Omental fat pad (tissue), 4 donors: ENCODE measurements around the gene MSMP. TPM values are rescaled to one million over a fixed set of nuclear protein-coding genes. Genes with fewer than 3 reads are reported as not detected.

ENCODE experiments used
- ATAC-seq: fragments of 150-250 bp; one replicate; pipeline ENCODE4 v1.9.1; 2016; ENCODE audit warnings: mild to moderate bottlenecking, moderate library complexity; ENCODE audit not compliant: low FRiP score
- DNase-seq: peaks from one replicate; pipeline ENCODE4 v3.0.0-alpha.2; 2019; ENCODE audit warnings: low spot score
- CTCF ChIP-seq, 3 donors: fragments of 450-650 bp; IDR thresholded peaks; one replicate each; pipeline ENCODE4 v1.5.1; 2016 to 2017; ENCODE audit warnings: antibody characterized with exemption in 3 of 3, mild to moderate bottlenecking in 3 of 3, moderate library complexity in 2 of 3
- total RNA-seq, 4 donors: library from RNA; depleted of rRNA; stranded (reverse); fragments of >200 nt; gene quantifications; one replicate each; pipeline ENCODE4 v1.1.0, GENCODE V29; 2016

The MSMP gene
- total RNA-seq, 4 donors from 2014 or later, result not detected

GRCh38 chr9:35746583-35746982, 7.5 kb downstream of the MSMP start:
- ATAC-seq (no peak), DNase-seq (no peak)
- TF ChIP-seq CTCF (IDR thresholded peaks at IDR 0.05), result no peak

DNA sequence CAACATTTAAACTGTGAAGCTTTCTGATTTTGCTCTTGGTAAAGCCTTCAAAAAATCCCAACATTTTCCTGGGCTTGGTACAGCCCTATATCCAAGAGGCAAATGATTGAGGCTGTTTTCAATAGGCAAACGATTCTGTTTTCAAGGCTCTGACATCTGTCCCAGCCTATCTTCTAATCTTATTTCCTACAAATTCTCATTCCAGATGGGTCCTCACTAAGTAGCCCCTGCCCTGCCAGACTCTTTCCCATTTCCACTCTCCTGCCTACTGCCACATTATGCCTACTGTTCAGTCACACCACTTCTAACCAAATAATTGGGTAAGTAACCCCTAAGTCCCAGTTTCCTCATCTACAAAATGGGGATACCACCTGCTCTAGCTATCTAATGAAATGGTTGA, 8.5 kb downstream of the MSMP start:
- ATAC-seq (no peak), DNase-seq (no peak)
- TF ChIP-seq CTCF (IDR thresholded peaks at IDR 0.05), result no peak

GRCh38 chr9:35743880-35744518, 10.1 kb downstream of the MSMP start:
- no peak for TF ChIP-seq CTCF (IDR thresholded peaks at IDR 0.05)
- ATAC-seq (no peak), DNase-seq (no peak)

- TF ChIP-seq CTCF (IDR thresholded peaks at IDR 0.05), result no peak
- no peak for DNase-seq
- ATAC-seq, result no peak
Measured at GRCh38 chr9:35743452-35743851, 10.6 kb downstream of the MSMP start.

DNA sequence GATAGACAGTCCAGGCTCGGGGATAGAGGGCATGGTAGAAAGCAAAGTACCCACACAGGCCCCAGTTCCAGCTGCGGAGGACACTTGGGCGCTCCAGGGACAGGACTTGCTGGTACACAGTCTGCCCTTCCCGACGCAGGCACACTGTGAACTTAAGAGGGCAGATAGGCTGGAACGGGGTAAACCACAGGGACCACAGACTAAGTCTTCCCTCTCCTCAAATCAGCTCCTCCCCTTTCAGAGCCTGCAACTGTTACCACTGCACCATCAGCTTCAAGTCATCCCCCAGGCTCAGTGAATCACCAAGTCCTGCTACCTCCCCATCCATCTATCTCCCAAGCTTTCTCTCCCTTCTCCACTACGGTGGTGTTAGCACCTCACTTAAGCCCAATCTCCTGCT, 12.3 kb downstream of the MSMP start:
- DNase-seq, result no peak
- TF ChIP-seq CTCF (IDR thresholded peaks at IDR 0.05), result no peak
- no peak for ATAC-seq

DNA sequence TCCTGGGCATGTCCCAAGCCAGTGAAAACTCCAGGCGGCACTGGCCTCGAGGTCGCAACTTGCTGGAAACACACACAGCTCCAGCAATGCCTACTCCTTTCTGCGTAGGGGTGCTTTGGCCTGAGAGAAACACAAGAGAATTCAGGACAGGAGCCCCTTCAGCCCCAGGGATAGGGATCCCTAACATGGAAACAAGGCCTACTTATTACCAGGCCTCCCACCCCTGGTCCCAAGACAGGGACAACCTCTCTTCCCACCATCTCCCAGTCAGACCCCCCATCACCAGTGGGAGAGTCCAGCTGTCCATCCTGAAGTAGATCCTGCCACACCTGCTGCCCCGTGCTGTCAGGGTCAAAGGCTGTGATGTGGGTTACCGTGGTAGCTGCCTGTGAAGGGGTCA, 13.8 kb downstream of the MSMP start:
- no peak for DNase-seq
- ATAC-seq, result no peak
- no peak for TF ChIP-seq CTCF (IDR thresholded peaks at IDR 0.05)

DNA sequence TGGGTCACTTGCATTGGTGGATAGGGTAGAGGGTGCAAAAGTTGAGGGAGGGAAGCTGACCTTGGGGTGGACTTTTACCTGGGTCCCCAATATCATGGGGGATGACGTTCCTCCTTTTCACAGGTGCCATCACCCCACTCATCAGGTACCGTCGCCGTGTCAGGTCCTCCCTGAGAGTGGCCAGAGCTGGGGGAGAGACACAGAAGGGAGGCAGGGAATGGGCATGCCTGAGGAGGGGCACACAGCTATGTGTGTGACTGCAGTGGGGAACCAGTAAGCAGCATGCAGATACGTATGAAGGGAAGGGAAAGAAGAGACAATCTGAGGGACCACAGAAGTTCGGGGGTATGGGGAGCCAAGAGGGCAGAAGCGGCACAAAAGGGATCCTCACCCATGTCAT, 15.2 kb downstream of the MSMP start:
- DNase-seq (no peak), ATAC-seq (no peak)
- no peak for TF ChIP-seq CTCF (IDR thresholded peaks at IDR 0.05)
